ENCODE results near the gene MTSS2. TPM values are rescaled to one million over a fixed set of nuclear protein-coding genes. Genes with fewer than 3 reads are reported as not detected.

The MTSS2 gene
- total RNA-seq, 1 donor from 2014 or later, result 92.2 TPM

DNA sequence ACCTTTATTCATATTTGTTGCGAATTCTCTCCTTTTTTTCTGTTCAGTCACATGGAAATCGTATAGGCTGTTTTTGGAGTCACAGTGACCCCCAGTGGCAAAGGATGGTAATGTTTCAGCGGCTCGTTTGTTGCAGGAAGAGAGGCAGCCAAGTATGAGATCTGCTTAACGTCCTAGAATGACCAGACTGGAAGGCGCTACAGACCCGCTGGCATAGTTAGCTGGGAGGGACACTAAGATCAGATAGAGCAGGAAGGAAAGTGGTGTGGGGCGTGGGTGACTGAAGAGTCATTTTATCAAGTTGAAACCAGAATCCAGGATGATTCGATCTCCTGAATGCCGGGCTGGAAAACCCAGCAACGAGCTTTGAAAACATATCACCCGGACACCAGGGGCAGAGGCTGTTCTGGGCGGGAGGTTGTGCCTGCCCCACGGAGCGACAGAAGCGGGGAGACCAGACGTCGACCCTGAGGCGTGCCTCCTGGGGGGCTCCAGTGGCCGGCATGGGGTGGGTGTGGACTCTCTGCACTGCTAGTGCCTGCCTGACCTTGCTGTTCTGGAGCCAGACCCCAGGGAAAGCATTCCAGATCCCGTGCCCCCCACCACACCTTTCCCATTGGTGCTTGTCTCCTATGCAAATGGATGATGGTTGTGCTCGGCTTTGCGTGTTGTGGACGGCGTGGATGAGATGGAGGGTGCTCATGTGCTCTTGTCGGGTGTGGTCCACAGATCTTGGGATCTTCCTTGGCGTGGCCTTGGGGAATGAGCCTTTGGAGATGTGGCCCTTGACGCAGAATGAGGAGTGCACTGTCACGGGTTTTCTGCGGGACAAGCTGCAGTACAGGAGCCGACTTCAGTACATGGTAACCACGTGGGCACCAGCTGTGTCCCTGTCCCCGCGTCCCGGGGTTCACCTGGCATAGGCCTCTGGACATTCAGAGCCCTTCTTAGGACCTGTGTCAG lies 31.8 kb downstream of the MTSS2 start:
- Mint-ChIP-seq H3K27me3 (no peaks in the 10 kb centered on the region), H3K27ac (peak overlapping the region; percentile 5), H3K9me3 (no peaks in the 10 kb centered on the region), H3K4me1 (ENCODE audit: unreplicated experiment) (peaks cover 6% of the 10 kb centered on the region), H3K36me3 (no peaks in the 10 kb centered on the region), H3K4me3 (peak overlapping the region; percentile 21)
- peak; percentile 83 for DNase-seq (ENCODE audit: extremely low spot score, unreplicated experiment)
- peak; percentile 94 for TF ChIP-seq CTCF (conservative IDR thresholded peaks at IDR 0.05)

DNA sequence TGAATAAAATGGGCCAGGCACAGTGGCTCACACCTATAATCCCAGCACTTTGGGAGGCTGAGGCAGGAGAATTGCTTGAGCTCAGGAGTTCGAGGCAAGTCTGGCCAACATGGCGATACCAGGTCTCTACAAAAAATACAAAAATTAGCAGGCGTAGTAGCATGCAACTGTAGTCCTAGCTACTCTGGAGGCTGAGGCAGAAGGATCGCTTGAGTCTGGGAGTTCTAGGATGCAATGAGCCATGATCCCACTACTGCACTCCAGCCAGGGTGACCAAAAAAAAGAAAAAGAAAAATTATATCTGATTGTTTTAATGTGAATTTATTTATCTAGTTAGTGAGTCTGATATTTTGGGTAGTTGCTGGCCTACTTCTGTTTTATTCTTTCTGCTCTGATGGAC lies 32.4 kb downstream of the MTSS2 start:
- H3K4me3 Mint-ChIP-seq, result no peak overlapping the region
- no peaks in the 10 kb centered on the region for H3K9me3 Mint-ChIP-seq
- H3K27ac Mint-ChIP-seq, result peak overlapping the region; percentile 5
- no peaks in the 10 kb centered on the region for H3K27me3 Mint-ChIP-seq
- DNase-seq (ENCODE audit: extremely low spot score, unreplicated experiment), result no peak
- peaks cover 6% of the 10 kb centered on the region for H3K4me1 Mint-ChIP-seq (ENCODE audit: unreplicated experiment)
- TF ChIP-seq CTCF (conservative IDR thresholded peaks at IDR 0.05), result no peak
- no peaks in the 10 kb centered on the region for H3K36me3 Mint-ChIP-seq

GRCh38 chr16:70652322-70652721 lies 33.5 kb downstream of the MTSS2 start:
- no peaks in the 10 kb centered on the region for H3K9me3 Mint-ChIP-seq
- H3K36me3 Mint-ChIP-seq, result no peaks in the 10 kb centered on the region
- no peak for DNase-seq (ENCODE audit: extremely low spot score, unreplicated experiment)
- no peak overlapping the region for H3K4me3 Mint-ChIP-seq
- peaks cover 6% of the 10 kb centered on the region for H3K4me1 Mint-ChIP-seq (ENCODE audit: unreplicated experiment)
- TF ChIP-seq CTCF (conservative IDR thresholded peaks at IDR 0.05), result no peak
- H3K27me3 Mint-ChIP-seq, result no peaks in the 10 kb centered on the region
- H3K27ac Mint-ChIP-seq, result no peak overlapping the region

GRCh38 chr16:70651524-70651923 lies 34.3 kb downstream of the MTSS2 start:
- Mint-ChIP-seq H3K9me3 (no peaks in the 10 kb centered on the region), H3K4me1 (ENCODE audit: unreplicated experiment) (peaks cover 6% of the 10 kb centered on the region), H3K36me3 (no peaks in the 10 kb centered on the region), H3K27me3 (no peaks in the 10 kb centered on the region), H3K4me3 (no peak overlapping the region), H3K27ac (no peak overlapping the region)
- no peak for TF ChIP-seq CTCF (conservative IDR thresholded peaks at IDR 0.05)
- no peak for DNase-seq (ENCODE audit: extremely low spot score, unreplicated experiment)

GRCh38 chr16:70650216-70650615 lies 35.6 kb downstream of the MTSS2 start:
- no peak overlapping the region for H3K4me3 Mint-ChIP-seq
- H3K27ac Mint-ChIP-seq, result no peak overlapping the region
- no peak for TF ChIP-seq CTCF (conservative IDR thresholded peaks at IDR 0.05)
- no peaks in the 10 kb centered on the region for H3K9me3 Mint-ChIP-seq
- peaks cover 6% of the 10 kb centered on the region for H3K4me1 Mint-ChIP-seq (ENCODE audit: unreplicated experiment)
- H3K27me3 Mint-ChIP-seq, result peaks cover under 1% of the 10 kb centered on the region
- no peak for DNase-seq (ENCODE audit: extremely low spot score, unreplicated experiment)
- no peaks in the 10 kb centered on the region for H3K36me3 Mint-ChIP-seq
